Astrocyte of the spinal cord (primary cell): ENCODE data around the gene RSPO4.

ENCODE experiments used
- DNase-seq: peaks from one replicate; pipeline ENCODE4 v3.0.0; 2011; ENCODE audit warnings: low read depth, low spot score
- H3K4me3 ChIP-seq: 2 replicates; pipeline ENCODE4 v1.5.1; 2011; ENCODE audit warnings: low read depth, mild to moderate bottlenecking, low read length, moderate library complexity
- in situ Hi-C: cut with HindIII; loops from 2 replicates; pipeline ENCODE4 v1.10.0; 2017; ENCODE audit warnings: low sequenced_read_pairs
- TF ChIP-seq, protein P1 (sequence below): IDR thresholded peaks from 2 replicates; pipeline ENCODE4 v1.5.1; 2012; ENCODE audit warnings: low read depth, mild to moderate bottlenecking, low read length, inconsistent platforms

The RSPO4 gene

GRCh38 chr20:951384-952169 lies 50.5 kb downstream of the RSPO4 start:
- no peak overlapping the region for H3K4me3 ChIP-seq
- TF ChIP-seq, protein P1, sequence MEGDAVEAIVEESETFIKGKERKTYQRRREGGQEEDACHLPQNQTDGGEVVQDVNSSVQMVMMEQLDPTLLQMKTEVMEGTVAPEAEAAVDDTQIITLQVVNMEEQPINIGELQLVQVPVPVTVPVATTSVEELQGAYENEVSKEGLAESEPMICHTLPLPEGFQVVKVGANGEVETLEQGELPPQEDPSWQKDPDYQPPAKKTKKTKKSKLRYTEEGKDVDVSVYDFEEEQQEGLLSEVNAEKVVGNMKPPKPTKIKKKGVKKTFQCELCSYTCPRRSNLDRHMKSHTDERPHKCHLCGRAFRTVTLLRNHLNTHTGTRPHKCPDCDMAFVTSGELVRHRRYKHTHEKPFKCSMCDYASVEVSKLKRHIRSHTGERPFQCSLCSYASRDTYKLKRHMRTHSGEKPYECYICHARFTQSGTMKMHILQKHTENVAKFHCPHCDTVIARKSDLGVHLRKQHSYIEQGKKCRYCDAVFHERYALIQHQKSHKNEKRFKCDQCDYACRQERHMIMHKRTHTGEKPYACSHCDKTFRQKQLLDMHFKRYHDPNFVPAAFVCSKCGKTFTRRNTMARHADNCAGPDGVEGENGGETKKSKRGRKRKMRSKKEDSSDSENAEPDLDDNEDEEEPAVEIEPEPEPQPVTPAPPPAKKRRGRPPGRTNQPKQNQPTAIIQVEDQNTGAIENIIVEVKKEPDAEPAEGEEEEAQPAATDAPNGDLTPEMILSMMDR: no peak
- no peak for DNase-seq
- in situ Hi-C loops: no loop called here

DNA sequence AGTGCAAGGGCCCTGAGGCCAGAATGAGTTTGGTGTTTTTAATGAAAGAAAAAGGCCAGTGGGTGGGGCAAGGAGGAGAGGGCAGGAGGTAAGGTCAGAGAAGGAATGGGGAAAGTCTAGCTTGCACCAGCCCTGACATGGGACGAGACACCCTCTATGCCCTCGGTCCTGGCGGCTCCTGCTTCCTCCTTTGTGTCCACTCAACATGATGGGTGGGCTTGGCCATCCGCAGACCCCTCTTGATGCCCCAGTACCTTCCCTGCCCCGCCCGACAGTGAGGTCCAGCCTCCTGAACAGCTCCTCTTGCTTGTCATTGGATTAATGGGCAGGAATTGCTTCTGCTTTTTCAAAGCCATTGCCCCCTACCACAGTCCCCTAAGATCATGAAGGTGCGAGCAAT lies 52.4 kb downstream of the RSPO4 start:
- no peak overlapping the region for H3K4me3 ChIP-seq
- DNase-seq: no peak
- TF ChIP-seq, protein P1: no peak
- in situ Hi-C loops: no loop called here

GRCh38 chr20:946826-947225 lies 55.3 kb downstream of the RSPO4 start:
- in situ Hi-C loops: no loop called here
- TF ChIP-seq, protein P1: no peak
- DNase-seq: no peak
- no peak overlapping the region for H3K4me3 ChIP-seq

DNA sequence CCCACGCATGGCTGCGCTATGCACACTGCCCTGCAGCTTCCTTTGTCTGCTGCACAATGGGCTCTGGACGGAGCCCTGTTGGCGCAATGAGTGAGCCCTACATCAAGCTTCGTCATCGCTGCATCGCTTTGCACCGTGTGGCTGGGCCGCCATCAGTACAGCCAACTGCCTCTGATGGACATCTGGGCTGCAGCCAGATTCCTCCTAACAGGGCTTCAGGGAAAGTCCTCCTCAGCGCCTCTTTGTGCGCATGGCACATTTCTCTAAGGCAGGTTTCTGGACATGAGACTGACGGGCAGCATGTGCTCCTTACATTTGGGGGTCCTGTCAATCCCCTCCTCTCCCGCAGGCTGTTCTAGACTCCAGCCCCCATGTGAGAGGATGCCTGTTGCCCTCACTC lies 56.3 kb downstream of the RSPO4 start:
- TF ChIP-seq, protein P1: no peak
- in situ Hi-C loops: no loop called here

GRCh38 chr20:944774-945410 lies 57.2 kb downstream of the RSPO4 start:
- H3K4me3 ChIP-seq: no peak overlapping the region
- in situ Hi-C loops: no loop called here
- DNase-seq: no peak
- TF ChIP-seq, protein P1: no peak

More for the DNA sequence above, 56.3 kb downstream of the RSPO4 start:
- H3K4me3 ChIP-seq: no peak overlapping the region
- DNase-seq: no peak

GRCh38 chr20:944148-944547 lies 58.0 kb downstream of the RSPO4 start:
- no peak overlapping the region for H3K4me3 ChIP-seq
- TF ChIP-seq, protein P1: no peak
- no peak for DNase-seq
- in situ Hi-C loops: no loop called here
